OCI-LY1 (cell line): ENCODE data around the gene UFD1.

Experiments used
- H2AFZ ChIP-seq: fragments of 200-600 bp; sonication (generic), shearing (Covaris generic); 2 replicates; pipeline ENCODE4 v1.6.0; 2014; ENCODE audit warnings: antibody characterized with exemption, mild to moderate bottlenecking, low read length
- H3F3A ChIP-seq: fragments of 200-600 bp; sonication (generic), shearing (Covaris generic); 2 replicates; pipeline ENCODE4 v1.6.0; 2014; ENCODE audit warnings: mild to moderate bottlenecking, antibody characterized with exemption, low read length, moderate library complexity; ENCODE audit not compliant: insufficient read depth
- H3K27ac ChIP-seq: fragments of 200-600 bp; sonication (generic); 2 replicates; pipeline ENCODE4 v1.5.1; 2014; ENCODE audit warnings: low read length, mixed run types, mild to moderate bottlenecking, low read depth; ENCODE audit not compliant: poor library complexity, severe bottlenecking
- H3K27me3 ChIP-seq: fragments of 200-600 bp; sonication (generic); 2 replicates; pipeline ENCODE4 v1.6.0; 2014; ENCODE audit warnings: antibody characterized with exemption, mild to moderate bottlenecking, low read length, moderate library complexity; ENCODE audit not compliant: insufficient read depth
- H3K36me3 ChIP-seq: fragments of 200-600 bp; sonication (generic); 2 replicates; pipeline ENCODE4 v1.6.1; 2014; ENCODE audit warnings: mild to moderate bottlenecking, antibody characterized with exemption, low read length, moderate library complexity, mixed read lengths; ENCODE audit not compliant: insufficient read depth
- H3K4me1 ChIP-seq: fragments of 200-600 bp; sonication (generic); 2 replicates; pipeline ENCODE4 v1.5.1; 2014; ENCODE audit warnings: mild to moderate bottlenecking, low read length, moderate library complexity; ENCODE audit not compliant: insufficient read depth, severe bottlenecking
- H3K4me2 ChIP-seq: fragments of 200-600 bp; sonication (generic), shearing (Covaris generic); 2 replicates; pipeline ENCODE4 v1.6.1; 2014; ENCODE audit warnings: low read length
- H3K4me3 ChIP-seq: fragments of 200-600 bp; sonication (generic); 2 replicates; pipeline ENCODE4 v1.5.1; 2014; ENCODE audit warnings: low read length, low read depth, mild to moderate bottlenecking, mixed read lengths; ENCODE audit not compliant: poor library complexity, severe bottlenecking
- H3K79me2 ChIP-seq: fragments of 200-600 bp; shearing (Covaris generic); 2 replicates; pipeline ENCODE4 v1.6.1; 2016; ENCODE audit warnings: mixed run types, low read length, mixed read lengths; ENCODE audit not compliant: insufficient read depth
- H3K9ac ChIP-seq: fragments of 200-600 bp; sonication (generic), shearing (Covaris generic); 2 replicates; pipeline ENCODE4 v1.6.1; 2014; ENCODE audit warnings: mild to moderate bottlenecking, low read length, mixed read lengths
- H3K9me2 ChIP-seq: fragments of 200-600 bp; sonication (generic), shearing (Covaris generic); 2 replicates; pipeline ENCODE4 v1.6.1; 2014; ENCODE audit warnings: low read depth, mild to moderate bottlenecking, low read length, mixed read lengths
- H3K9me3 ChIP-seq: fragments of 200-600 bp; shearing (Covaris generic); 2 replicates; pipeline ENCODE4 v1.6.1; 2014; ENCODE audit warnings: low read length, mixed read lengths
- H4K20me1 ChIP-seq: fragments of 200-600 bp; sonication (generic), shearing (Covaris generic); 2 replicates; pipeline ENCODE4 v1.6.0; 2016; ENCODE audit warnings: mild to moderate bottlenecking, low read length; ENCODE audit not compliant: insufficient read depth
- EZH2 ChIP-seq: fragments of 200-600 bp; sonication (generic), shearing (Covaris generic); IDR thresholded peaks from 2 replicates; pipeline ENCODE4 v1.8.0; 2017; ENCODE audit warnings: borderline replicate concordance, mixed run types, mild to moderate bottlenecking, antibody characterized with exemption, low read length, moderate library complexity, mixed read lengths
- TF ChIP-seq, protein P1 (sequence below): fragments of 200-600 bp; sonication (generic), shearing (Covaris generic); IDR thresholded peaks from 2 replicates; pipeline ENCODE4 v1.5.1; 2017; ENCODE audit warnings: mild to moderate bottlenecking, antibody characterized with exemption, low read length, moderate library complexity, mixed read lengths

UFD1 gene

DNA sequence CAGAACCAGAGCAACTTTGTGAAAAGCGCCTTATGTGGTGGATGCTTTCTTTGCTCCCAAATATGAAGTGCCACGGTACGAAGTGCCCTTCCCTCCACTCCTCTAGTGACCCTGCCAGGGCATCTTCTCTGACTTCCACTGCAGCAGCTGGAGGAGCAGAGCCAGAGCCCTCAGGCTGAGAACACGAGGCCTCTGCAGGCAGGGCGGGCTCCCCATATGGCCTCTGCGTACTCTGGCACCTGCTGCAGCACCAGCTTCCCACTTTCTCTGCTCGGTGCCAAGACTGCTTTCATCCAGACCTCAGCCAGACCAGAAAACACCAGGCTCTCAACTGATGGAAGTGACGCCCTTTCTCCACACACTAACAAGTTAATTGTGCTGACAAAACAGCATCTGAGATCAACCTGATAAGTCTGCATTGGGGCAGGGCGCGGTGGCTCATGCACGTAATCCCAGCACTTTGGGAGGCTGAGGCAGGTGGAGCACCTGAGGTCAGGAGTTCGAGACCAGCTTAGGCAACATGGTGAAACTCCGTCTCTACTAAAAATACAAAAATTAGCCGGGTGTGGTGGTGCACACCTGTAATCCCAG, 12.8 kb downstream of the UFD1 start:
- Histone ChIP-seq H3K4me2 (no peak overlapping the region), H4K20me1 (no peaks in the 10 kb centered on the region), H3F3A (no peaks in the 10 kb centered on the region), H3K9me3 (no peaks in the 10 kb centered on the region), H3K9ac (no peak overlapping the region), H3K79me2 (no peaks in the 10 kb centered on the region), H2AFZ (no peak overlapping the region), H3K36me3 (peaks cover 95% of the 10 kb centered on the region), H3K9me2 (no peaks in the 10 kb centered on the region), H3K27ac (no peak overlapping the region), H3K4me1 (no peaks in the 10 kb centered on the region), H3K4me3 (no peak overlapping the region), H3K27me3 (no peaks in the 10 kb centered on the region)
- no peak for TF ChIP-seq EZH2
- TF ChIP-seq, protein P1, sequence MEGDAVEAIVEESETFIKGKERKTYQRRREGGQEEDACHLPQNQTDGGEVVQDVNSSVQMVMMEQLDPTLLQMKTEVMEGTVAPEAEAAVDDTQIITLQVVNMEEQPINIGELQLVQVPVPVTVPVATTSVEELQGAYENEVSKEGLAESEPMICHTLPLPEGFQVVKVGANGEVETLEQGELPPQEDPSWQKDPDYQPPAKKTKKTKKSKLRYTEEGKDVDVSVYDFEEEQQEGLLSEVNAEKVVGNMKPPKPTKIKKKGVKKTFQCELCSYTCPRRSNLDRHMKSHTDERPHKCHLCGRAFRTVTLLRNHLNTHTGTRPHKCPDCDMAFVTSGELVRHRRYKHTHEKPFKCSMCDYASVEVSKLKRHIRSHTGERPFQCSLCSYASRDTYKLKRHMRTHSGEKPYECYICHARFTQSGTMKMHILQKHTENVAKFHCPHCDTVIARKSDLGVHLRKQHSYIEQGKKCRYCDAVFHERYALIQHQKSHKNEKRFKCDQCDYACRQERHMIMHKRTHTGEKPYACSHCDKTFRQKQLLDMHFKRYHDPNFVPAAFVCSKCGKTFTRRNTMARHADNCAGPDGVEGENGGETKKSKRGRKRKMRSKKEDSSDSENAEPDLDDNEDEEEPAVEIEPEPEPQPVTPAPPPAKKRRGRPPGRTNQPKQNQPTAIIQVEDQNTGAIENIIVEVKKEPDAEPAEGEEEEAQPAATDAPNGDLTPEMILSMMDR = no peak

DNA sequence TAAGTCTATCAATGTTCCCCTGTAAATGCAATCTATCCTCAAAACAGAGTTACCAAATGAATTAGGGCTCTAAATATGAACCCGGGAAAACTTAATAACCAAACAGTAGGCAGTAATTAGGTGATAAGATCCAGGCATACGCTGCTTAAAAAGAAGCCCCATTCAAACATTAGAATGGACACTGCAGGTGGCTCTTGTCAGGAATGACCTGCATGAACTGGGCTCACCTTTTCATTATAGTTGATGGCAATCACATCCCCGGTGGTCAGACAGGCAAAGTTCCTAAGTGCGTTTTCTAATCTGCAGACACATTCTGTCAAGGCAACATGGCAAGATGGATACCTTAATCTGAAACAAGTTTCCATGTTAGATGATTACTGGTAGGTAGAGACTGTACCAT, 14.0 kb downstream of the UFD1 start:
- peaks cover 98% of the 10 kb centered on the region for H3K36me3 ChIP-seq

DNA sequence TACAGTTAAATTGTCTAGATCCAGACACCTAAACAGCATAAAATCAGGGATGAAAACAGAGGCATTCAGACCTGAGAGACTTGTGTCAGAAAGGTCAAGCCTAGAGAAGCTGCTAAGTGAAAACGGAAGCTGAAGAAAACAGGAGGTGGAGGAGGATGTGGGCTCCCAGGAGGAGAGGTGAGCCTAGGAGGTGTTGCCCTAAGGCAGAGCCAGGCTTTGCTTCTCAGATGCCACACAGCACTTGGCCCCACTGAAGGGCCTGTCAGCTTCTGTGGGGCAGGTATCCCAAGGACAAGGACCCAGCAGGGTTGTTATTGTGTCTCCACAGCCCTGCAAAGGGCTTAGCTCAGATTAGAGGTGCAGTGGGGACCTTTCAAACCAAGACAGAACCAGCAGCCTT, 14.4 kb downstream of the UFD1 start:
- Histone ChIP-seq H3K36me3 (peaks cover 96% of the 10 kb centered on the region), H3K4me2 (no peak overlapping the region)

More for the DNA sequence above, 14.0 kb downstream of the UFD1 start:
- Histone ChIP-seq H3K9me3 (no peaks in the 10 kb centered on the region), H3K27ac (no peak overlapping the region), H3K79me2 (no peaks in the 10 kb centered on the region), H3K9ac (no peak overlapping the region), H2AFZ (no peak overlapping the region), H3K4me3 (no peak overlapping the region), H4K20me1 (no peaks in the 10 kb centered on the region), H3K4me2 (no peak overlapping the region), H3F3A (no peaks in the 10 kb centered on the region), H3K9me2 (no peaks in the 10 kb centered on the region), H3K4me1 (no peaks in the 10 kb centered on the region), H3K27me3 (no peaks in the 10 kb centered on the region)
- TF ChIP-seq, protein P1 = no peak
- no peak for TF ChIP-seq EZH2

More for the DNA sequence above, 14.4 kb downstream of the UFD1 start:
- no peaks in the 10 kb centered on the region for H3K79me2 ChIP-seq
- TF ChIP-seq, protein P1 = no peak
- TF ChIP-seq EZH2 = no peak
- H3F3A ChIP-seq = no peaks in the 10 kb centered on the region
- no peak overlapping the region for H3K27ac ChIP-seq
- no peak overlapping the region for H3K9ac ChIP-seq
- no peaks in the 10 kb centered on the region for H3K4me1 ChIP-seq
- H2AFZ ChIP-seq = no peak overlapping the region
- H3K9me3 ChIP-seq = no peaks in the 10 kb centered on the region
- no peaks in the 10 kb centered on the region for H4K20me1 ChIP-seq
- H3K27me3 ChIP-seq = no peaks in the 10 kb centered on the region
- H3K4me3 ChIP-seq = no peak overlapping the region
- no peaks in the 10 kb centered on the region for H3K9me2 ChIP-seq
